GM10248 (cell line): ENCODE results near the gene DGLUCY.
"Not testable (repeated sequence)": the region's sequence is repeated elsewhere in the genome, so short reads cannot be mapped to it uniquely, and the experiment has no call there.

Experiments
- CTCF ChIA-PET: fragments of 300-600 bp; sonication (Branson Sonifier 250); formaldehyde crosslinking; extraction: SDS; loops from one replicate; lab custom pipeline; 2021; ENCODE audit warnings: antibody characterized with exemption; lab: Yijun Ruan, JAX
- POLR2A ChIA-PET: fragments of 350-650 bp; sonication (Branson Sonifier 250); formaldehyde crosslinking; extraction: SDS; loops from one replicate; lab custom pipeline; 2020; ENCODE audit warnings: antibody characterized with exemption; lab: Yijun Ruan, JAX
- DNase-seq: peaks from one replicate; pipeline ENCODE4 v3.0.0; 2012; ENCODE audit errors: extremely low spot score
- CTCF ChIP-seq: IDR thresholded peaks from 2 replicates; pipeline ENCODE4 v1.5.1; 2012; ENCODE audit warnings: mild to moderate bottlenecking, low read depth; ENCODE audit errors: extremely low read depth, missing control alignments, control extremely low read depth

Gene DGLUCY

DNA sequence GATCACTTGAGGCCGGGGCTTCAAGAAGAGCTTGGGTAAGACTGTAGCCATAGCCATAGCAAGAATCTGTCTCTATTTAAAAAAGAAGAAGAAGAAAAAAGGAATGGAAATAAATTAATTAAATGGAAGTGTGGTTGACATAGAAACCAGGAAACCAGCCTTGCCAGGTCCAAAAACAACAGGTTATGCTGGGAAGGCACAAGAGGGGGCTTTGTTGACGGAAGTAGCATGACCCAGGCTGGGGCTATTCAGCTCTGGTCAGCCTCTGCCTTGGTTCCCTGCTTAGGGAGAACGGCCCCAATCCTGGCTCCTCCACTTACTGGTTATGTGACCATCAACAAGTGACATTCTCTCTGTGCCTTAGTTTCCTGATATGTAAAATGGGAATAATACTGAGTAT is 145.0 kb downstream of the DGLUCY start:
- TF ChIP-seq CTCF, result no peak
- POLR2A ChIA-PET, result no interaction called here
- no peak for DNase-seq
- CTCF ChIA-PET, result interaction anchor here (1.5 kb wide), 1 partner anchor 9 kb away, joined by 3 read pairs; no protein-coding TSS in a partner anchor

DNA sequence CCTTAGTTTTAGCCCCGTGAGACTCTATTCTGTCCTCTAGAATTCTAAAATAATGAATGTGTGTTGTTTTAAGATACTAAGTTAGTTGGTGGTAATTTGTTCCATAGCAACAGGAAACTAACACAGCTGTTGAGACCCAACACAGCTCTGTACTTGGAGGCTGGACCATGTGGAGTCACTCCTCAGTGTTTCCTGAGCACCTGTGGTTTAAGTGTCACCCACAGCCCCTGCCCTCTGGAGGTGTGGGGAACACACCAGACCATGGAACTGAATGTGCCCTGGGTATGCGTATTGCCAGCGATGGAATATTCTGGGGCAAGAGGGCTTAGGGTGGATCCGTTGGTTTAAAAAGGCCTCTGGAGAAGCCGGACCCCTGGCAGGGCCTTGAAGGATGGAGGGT is 147.2 kb downstream of the DGLUCY start:
- POLR2A ChIA-PET, result no interaction called here
- DNase-seq, result no peak

GRCh38 chr14:91261986-91262549 is 148.2 kb downstream of the DGLUCY start:
- no peak for TF ChIP-seq CTCF
- CTCF ChIA-PET, result interaction anchor here (1.4 to 1.5 kb wide), 2 partner anchors 12 to 33 kb away, joined by 3 to 4 read pairs; no protein-coding TSS in a partner anchor
- POLR2A ChIA-PET, result no interaction called here
- no peak for DNase-seq

More for the DNA sequence above, 147.2 kb downstream of the DGLUCY start:
- CTCF ChIA-PET, result interaction anchor here (0.9 to 1.4 kb wide), 2 partner anchors 32 to 84 kb away, joined by 3 read pairs; no protein-coding TSS in a partner anchor
- TF ChIP-seq CTCF, result no peak

DNA sequence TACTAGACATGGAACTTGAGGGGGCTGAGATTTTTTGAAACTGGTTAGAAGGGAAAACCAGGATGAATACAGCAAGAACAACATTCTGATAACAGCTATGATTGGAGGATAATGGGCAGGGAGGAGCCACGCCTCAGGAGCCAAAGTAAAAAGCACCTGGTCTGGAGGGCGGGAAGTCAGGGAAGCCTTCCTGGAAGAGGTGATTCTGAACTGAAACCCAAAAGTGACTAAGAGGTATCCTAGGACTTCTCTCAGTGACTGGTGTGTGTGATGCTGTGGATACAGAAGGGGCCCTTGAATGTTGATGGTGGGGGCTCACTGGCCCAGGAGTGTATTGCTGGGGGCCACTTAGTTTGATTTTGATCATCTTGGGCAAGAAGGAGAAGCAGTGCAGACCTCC is 149.5 kb downstream of the DGLUCY start:
- DNase-seq, result no peak
- POLR2A ChIA-PET, result no interaction called here
- CTCF ChIA-PET, result interaction anchor here (1.2 to 3.0 kb wide), 3 partner anchors 11 to 86 kb away, joined by 4 to 12 read pairs (median 8); no protein-coding TSS in a partner anchor
- TF ChIP-seq CTCF, result no peak

GRCh38 chr14:91264151-91265150 is 150.6 kb downstream of the DGLUCY start:
- ChIA-PET CTCF (interaction anchor here (1.2 to 3.0 kb wide), 4 partner anchors 12 to 126 kb away, joined by 3 to 12 read pairs (median 6); no protein-coding TSS in a partner anchor), POLR2A (no interaction called here)
- TF ChIP-seq CTCF, result no peak
- DNase-seq, result no peak

GRCh38 chr14:91265404-91265803 is 151.5 kb downstream of the DGLUCY start:
- POLR2A ChIA-PET, result no interaction called here
- CTCF ChIA-PET, result interaction anchor here (3.0 kb wide), 1 partner anchor 21 kb away, joined by 12 read pairs; no protein-coding TSS in a partner anchor
- TF ChIP-seq CTCF, result no peak
- DNase-seq, result no peak

GRCh38 chr14:91266276-91266675 is 152.4 kb downstream of the DGLUCY start:
- POLR2A ChIA-PET, DNase-seq: not testable (repeated sequence)
- CTCF ChIA-PET, result interaction anchor here (1.4 kb wide), 1 partner anchor 89 kb away, joined by 4 read pairs; no protein-coding TSS in a partner anchor
